Effector memory CD4-positive, alpha-beta T cell (primary cell): ENCODE data around the gene FAM43A.

Experiments
- DNase-seq, 3 donors: peaks; one replicate each; pipeline ENCODE4 v3.0.0-alpha.2; 2020
- H3K27ac ChIP-seq: 2 replicates; pipeline ENCODE4 v1.7.0; 2013; ENCODE audit warnings: mild to moderate bottlenecking, low read length, moderate library complexity; ENCODE audit not compliant: insufficient read depth, poor library complexity, severe bottlenecking
- H3K27me3 ChIP-seq: replicated peaks from 2 replicates; pipeline ENCODE4 v1.7.0; 2013; ENCODE audit warnings: mild to moderate bottlenecking, low read length; ENCODE audit not compliant: insufficient read depth, control insufficient read depth, poor library complexity, severe bottlenecking
- H3K36me3 ChIP-seq: 2 replicates; pipeline ENCODE4 v1.7.0; 2013; ENCODE audit warnings: mild to moderate bottlenecking, low read length, moderate library complexity; ENCODE audit not compliant: control insufficient read depth, insufficient read depth
- H3K4me1 ChIP-seq: 2 replicates; pipeline ENCODE4 v1.7.0; 2013; ENCODE audit warnings: low read length, mild to moderate bottlenecking; ENCODE audit not compliant: control insufficient read depth, insufficient read depth, poor library complexity, severe bottlenecking
- H3K4me3 ChIP-seq: 2 replicates; pipeline ENCODE4 v1.7.0; 2013; ENCODE audit warnings: low read length, low read depth, mild to moderate bottlenecking; ENCODE audit not compliant: insufficient read depth, poor library complexity, severe bottlenecking
- H3K9me3 ChIP-seq: 2 replicates; pipeline ENCODE4 v1.7.0; 2013; ENCODE audit warnings: mild to moderate bottlenecking, low read length, moderate library complexity; ENCODE audit not compliant: control insufficient read depth

FAM43A gene

DNA sequence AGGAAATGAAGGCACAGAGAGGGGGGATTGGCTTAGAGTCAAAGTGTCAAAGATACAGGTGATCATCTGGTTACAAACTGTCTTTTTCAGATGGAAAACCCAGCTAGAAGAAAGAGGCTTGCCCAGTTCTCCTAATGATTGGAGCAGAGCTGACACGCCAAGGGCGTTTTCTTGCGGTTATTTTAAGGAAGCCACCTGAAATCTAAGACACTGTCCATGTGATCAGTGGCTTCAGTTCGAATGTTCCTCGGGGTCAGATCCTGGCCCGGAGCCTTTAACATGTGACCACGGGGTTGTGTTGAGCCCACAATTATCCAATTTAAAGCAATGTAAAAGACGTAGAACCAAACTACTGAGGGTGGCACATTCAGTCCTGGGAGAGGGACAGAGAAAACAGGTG, 19.5 kb downstream of the FAM43A start:
- no peaks in the 10 kb centered on the region for H3K36me3 ChIP-seq
- H3K27me3 ChIP-seq = no peaks in the 10 kb centered on the region
- H3K4me3 ChIP-seq = no peak overlapping the region
- no peak overlapping the region for H3K27ac ChIP-seq
- H3K9me3 ChIP-seq = no peaks in the 10 kb centered on the region
- no peaks in the 10 kb centered on the region for H3K4me1 ChIP-seq
- no peak for DNase-seq

DNA sequence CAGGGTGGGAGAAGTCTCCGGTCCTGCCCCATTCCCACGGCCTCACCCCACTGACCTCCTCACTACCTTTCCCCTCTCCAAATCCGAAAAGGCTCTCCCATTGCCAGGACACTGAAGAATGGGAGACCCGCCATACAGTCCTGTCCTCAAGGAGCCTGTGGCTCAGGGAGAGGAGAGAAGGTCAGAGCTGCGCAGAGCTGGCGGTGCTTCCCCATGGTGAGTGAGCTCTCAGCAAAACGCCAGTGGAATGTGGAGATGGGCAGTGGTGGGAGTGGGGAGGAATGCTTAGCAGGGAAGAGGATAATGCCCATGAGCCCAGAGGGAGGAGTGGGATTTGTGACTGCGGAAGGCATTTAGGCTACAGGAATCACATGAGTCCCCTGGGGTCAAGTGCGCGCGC, 20.1 kb downstream of the FAM43A start:
- no peaks in the 10 kb centered on the region for H3K36me3 ChIP-seq
- no peaks in the 10 kb centered on the region for H3K27me3 ChIP-seq
- H3K9me3 ChIP-seq = no peaks in the 10 kb centered on the region
- no peak overlapping the region for H3K4me3 ChIP-seq
- no peaks in the 10 kb centered on the region for H3K4me1 ChIP-seq
- no peak for DNase-seq
- H3K27ac ChIP-seq = no peak overlapping the region

DNA sequence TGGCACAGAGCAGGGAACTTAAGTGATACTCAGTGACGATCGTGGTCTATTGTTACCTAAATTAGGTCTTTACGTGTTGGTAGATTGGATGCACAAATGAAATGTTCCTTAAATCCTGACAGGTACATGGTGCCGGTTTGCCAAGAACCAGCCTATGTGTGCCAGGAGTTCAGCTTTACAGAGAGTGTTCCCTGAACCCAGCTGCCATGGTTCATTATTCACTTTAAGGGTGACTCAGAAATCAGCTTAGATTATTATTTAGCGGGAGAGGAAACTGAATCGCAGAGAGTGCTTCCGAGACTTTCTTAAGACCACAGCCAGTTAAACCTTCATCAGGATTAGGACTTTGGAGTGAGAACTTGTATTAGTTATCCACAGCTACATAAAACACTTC, 21.5 kb downstream of the FAM43A start:
- H3K4me1 ChIP-seq = no peaks in the 10 kb centered on the region
- no peaks in the 10 kb centered on the region for H3K27me3 ChIP-seq
- no peaks in the 10 kb centered on the region for H3K36me3 ChIP-seq
- DNase-seq = no peak
- no peaks in the 10 kb centered on the region for H3K9me3 ChIP-seq
- H3K27ac ChIP-seq = no peak overlapping the region
- no peak overlapping the region for H3K4me3 ChIP-seq

DNA sequence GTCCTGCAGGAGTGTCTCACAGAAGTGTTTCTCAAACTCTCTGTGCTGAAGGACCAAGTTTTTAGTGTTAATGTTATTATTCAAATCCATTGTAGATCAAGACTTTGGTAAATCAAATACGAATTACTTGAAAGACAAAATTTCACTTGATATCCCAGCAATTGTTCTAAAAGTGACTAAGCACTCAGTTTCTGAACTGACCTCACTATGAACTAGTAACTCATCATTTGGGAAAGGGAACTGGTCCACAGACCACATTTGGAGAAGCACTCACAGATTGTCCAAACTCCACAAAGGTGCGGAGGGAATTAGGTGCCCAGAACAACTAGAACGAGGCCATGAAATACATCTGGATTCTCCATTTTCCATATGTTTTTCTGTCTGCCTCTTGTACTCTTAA, 25.6 kb downstream of the FAM43A start:
- Histone ChIP-seq H3K9me3 (no peaks in the 10 kb centered on the region), H3K4me1 (no peaks in the 10 kb centered on the region), H3K4me3 (no peak overlapping the region), H3K36me3 (no peaks in the 10 kb centered on the region), H3K27ac (no peak overlapping the region), H3K27me3 (no peaks in the 10 kb centered on the region)
- no peak for DNase-seq

DNA sequence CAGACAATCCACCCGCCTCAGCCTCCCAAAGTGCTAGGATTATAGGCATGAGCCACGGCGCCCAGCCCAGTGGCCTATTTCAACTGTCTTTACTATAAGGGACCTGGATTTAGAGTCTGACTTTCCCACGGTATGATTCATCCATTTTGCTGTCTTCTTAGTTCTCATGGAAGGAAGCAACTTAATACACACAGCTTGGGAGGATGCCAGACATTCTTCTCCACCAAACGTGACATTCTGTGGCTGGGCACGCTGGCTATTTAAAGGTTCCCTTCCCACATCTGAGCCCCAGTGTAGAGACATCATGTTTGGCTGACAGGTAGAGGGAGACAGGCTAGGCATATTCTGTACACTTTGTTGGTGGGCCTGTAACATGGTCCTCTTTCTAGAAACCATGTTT, 26.2 kb downstream of the FAM43A start:
- no peaks in the 10 kb centered on the region for H3K36me3 ChIP-seq
- H3K4me1 ChIP-seq = no peaks in the 10 kb centered on the region
- no peaks in the 10 kb centered on the region for H3K27me3 ChIP-seq
- H3K27ac ChIP-seq = no peak overlapping the region
- no peak overlapping the region for H3K4me3 ChIP-seq
- no peak for DNase-seq
- no peaks in the 10 kb centered on the region for H3K9me3 ChIP-seq

DNA sequence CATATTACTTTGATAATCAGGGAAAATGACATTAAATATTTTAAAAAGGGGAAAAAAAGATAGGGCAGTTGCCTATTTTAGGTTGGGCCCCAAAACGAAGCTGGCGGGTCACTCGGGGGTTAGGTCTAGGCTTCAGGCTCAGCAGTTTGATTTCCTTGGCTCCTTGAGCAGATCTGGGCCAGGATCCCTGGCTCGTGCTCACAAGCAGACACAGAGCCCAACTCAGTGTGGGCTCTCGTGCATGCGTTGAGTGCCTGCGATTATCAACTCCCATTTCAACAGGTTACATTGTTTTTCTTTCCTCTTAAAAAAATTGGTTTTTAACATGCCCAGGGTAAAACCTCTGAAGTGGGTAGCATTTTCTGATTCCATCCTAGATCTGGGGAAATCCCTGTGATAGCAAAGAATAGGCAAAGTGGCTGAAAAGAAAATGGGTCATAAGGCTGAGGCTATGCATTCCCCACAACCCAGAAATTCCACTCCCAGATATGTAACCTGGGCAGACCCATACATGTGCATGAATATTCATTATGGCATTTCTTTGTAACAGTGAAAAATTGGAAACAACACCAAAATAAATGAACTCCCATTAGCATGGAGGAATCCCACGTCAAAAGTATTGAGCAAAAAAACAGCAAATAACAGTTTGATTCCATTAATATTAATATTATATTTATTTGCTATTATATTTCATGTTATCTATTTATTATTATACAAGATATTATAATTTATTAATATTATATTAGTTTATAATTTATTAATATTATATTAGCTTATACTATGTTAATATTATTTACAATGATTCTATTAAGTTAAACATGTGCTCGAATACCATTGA, 27.8 kb downstream of the FAM43A start:
- H3K4me3 ChIP-seq = no peak overlapping the region
- DNase-seq = no peak

DNA sequence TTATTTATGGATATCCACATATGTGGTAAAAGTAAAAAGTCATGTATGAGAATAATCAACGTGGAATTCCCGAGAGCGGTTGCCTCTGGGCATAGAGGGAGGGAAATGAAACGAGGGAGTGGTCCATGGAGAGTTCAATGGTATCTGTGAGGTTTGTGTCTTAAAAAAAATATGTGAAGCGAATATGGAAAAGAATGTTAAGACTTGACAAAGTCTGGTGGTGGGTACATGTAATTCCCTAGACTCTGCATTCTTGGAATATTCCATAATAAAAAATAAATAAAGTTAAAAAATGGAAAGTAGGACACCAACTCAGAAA, 28.4 kb downstream of the FAM43A start:
- DNase-seq = no peak
- H3K9me3 ChIP-seq = no peaks in the 10 kb centered on the region
- no peak overlapping the region for H3K4me3 ChIP-seq
- H3K4me1 ChIP-seq = no peaks in the 10 kb centered on the region
- H3K36me3 ChIP-seq = no peaks in the 10 kb centered on the region
- no peak overlapping the region for H3K27ac ChIP-seq
- H3K27me3 ChIP-seq = no peaks in the 10 kb centered on the region

More for the DNA sequence above, 27.8 kb downstream of the FAM43A start:
- Histone ChIP-seq H3K4me1 (no peaks in the 10 kb centered on the region), H3K9me3 (no peaks in the 10 kb centered on the region), H3K36me3 (no peaks in the 10 kb centered on the region), H3K27me3 (no peaks in the 10 kb centered on the region), H3K27ac (no peak overlapping the region)

DNA sequence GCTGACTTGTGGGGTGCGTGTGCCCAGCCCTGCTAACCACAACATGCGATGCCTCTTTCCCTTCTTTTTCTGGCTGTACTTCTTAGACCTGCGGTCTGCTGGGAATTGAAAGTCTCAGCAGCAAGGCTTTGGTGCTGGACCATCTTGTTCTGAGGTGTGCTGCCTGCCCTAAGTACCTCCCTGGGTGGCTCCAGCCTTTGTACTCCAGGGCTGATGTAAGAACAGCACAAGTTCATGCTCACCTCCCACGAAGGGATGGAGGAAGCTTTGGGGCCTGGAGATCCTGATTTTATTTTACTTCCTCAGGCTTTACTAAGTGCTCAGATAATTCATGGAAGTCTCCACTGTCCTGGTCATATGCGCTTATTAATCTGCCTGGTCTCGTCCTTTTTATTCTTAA, 28.9 kb downstream of the FAM43A start:
- no peak overlapping the region for H3K27ac ChIP-seq
- DNase-seq = no peak

DNA sequence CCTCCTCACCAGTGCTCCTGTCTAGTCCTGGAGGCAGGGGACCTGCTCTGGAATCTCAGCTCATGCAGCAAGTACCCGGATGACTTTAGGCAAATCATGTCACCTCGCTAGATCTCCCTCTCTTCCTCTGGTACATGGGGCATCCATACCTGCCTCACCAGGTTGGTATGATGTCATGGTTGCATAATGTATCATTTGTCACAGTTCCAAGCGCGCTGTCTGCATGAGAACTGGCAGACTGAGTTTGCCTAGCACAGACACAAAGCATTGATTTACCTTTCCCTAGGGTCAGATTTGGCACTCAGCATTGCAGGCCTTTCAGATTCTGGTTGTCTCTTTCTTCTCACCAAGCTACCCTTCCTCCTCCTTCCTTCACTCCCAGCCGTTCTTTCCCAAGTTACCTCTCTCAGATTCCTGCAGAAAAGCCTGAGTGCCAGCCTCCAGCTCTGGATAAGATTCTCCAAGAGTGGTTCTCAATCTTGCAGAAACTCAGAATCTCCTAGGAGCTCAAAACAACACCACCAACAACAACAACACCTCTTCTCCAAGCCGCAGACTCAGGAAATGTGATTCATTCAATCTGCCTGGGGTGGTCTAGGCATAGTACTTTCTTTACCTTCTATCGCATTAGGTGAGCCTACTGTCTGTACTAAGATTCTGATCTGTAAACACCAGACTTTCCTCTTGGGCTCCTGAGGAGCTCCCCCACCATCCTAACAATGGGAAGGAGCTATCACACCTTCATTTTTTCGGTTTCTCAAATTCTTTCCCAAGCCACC, 29.5 kb downstream of the FAM43A start:
- no peak for DNase-seq
- no peak overlapping the region for H3K27ac ChIP-seq
- H3K27me3 ChIP-seq = no peaks in the 10 kb centered on the region

More for the DNA sequence above, 28.9 kb downstream of the FAM43A start:
- H3K9me3 ChIP-seq = no peaks in the 10 kb centered on the region
- no peaks in the 10 kb centered on the region for H3K27me3 ChIP-seq
- no peaks in the 10 kb centered on the region for H3K36me3 ChIP-seq
- H3K4me1 ChIP-seq = no peaks in the 10 kb centered on the region
- no peak overlapping the region for H3K4me3 ChIP-seq

DNA sequence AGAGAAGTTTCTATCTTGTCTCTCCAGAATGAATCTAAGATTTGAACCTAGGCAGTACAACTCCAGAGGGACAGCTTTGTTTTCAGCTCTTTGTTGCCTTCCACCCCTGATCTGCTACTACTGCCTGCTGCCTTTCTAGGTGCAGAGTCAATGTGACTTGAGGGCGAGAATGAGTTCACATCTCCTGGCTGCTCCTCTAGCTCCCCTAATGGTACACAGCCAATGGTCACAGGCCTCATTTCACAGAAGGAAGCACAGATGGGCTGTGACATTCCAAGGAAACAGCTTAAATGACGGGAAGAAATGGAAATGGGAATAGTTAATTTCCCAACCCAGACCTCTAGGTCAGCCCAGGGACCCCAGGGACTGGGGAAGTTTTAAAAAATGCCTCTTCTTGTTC, 32.4 kb downstream of the FAM43A start:
- H3K4me1 ChIP-seq = no peaks in the 10 kb centered on the region
- H3K9me3 ChIP-seq = no peaks in the 10 kb centered on the region
- H3K4me3 ChIP-seq = no peak overlapping the region
- DNase-seq = no peak
- H3K36me3 ChIP-seq = no peaks in the 10 kb centered on the region
- no peak overlapping the region for H3K27ac ChIP-seq
- H3K27me3 ChIP-seq = no peaks in the 10 kb centered on the region

More for the DNA sequence above, 29.5 kb downstream of the FAM43A start:
- H3K4me3 ChIP-seq = no peak overlapping the region
- no peaks in the 10 kb centered on the region for H3K9me3 ChIP-seq
- no peaks in the 10 kb centered on the region for H3K4me1 ChIP-seq
- no peaks in the 10 kb centered on the region for H3K36me3 ChIP-seq
